OCI-LY7 (cell line): ENCODE measurements around the gene AFF2. TPM values are rescaled to one million over a fixed set of nuclear protein-coding genes. Genes with fewer than 3 reads are reported as not detected.

Source experiments
- BruUV-seq: library from RNA; stranded (reverse); fragments of 400-500 nt; replicated peaks from 2 replicates; lab custom pipeline; 2021; lab: Mats Ljungman, UMichigan
- CTCF ChIA-PET: fragments of 300-600 bp; sonication (Branson Sonifier 250); formaldehyde crosslinking; loops from one replicate; lab custom pipeline; 2022; ENCODE audit warnings: antibody characterized with exemption; ENCODE audit not compliant: unreplicated experiment; lab: Charles Lee
- POLR2A ChIA-PET: fragments of 300-600 bp; sonication (Branson Sonifier 250); formaldehyde crosslinking; loops from one replicate; lab custom pipeline; 2022; ENCODE audit warnings: antibody characterized with exemption; lab: Charles Lee
- DNase-seq: peaks from one replicate; pipeline ENCODE4 v3.0.0-alpha.2; 2015; ENCODE audit warnings: low spot score
- H2AFZ ChIP-seq: fragments of 200-600 bp; sonication (generic), shearing (Covaris generic); 2 replicates; pipeline ENCODE4 v1.6.1; 2014; ENCODE audit warnings: mild to moderate bottlenecking, antibody characterized with exemption, low read length, moderate library complexity
- H3K27ac ChIP-seq: fragments of 200-600 bp; sonication (generic); 2 replicates; pipeline ENCODE4 v1.5.1; 2014; ENCODE audit warnings: mixed run types, low read depth, mild to moderate bottlenecking, moderate library complexity, low read length, inconsistent platforms; ENCODE audit not compliant: poor library complexity, severe bottlenecking
- H3K36me3 ChIP-seq: fragments of 200-600 bp; sonication (generic); 2 replicates; pipeline ENCODE4 v1.6.1; 2014; ENCODE audit warnings: mild to moderate bottlenecking, antibody characterized with exemption, low read length, moderate library complexity, mixed read lengths; ENCODE audit not compliant: insufficient read depth
- H3K4me1 ChIP-seq: fragments of 200-600 bp; sonication (generic); 2 replicates; pipeline ENCODE4 v1.5.1; 2014; ENCODE audit warnings: mild to moderate bottlenecking, low read length; ENCODE audit not compliant: insufficient read depth, poor library complexity, severe bottlenecking
- H3K4me2 ChIP-seq: fragments of 200-600 bp; sonication (generic); 2 replicates; pipeline ENCODE4 v1.6.1; 2014; ENCODE audit warnings: mild to moderate bottlenecking, low read length
- H3K4me3 ChIP-seq: fragments of 200-600 bp; sonication (generic); 2 replicates; pipeline ENCODE4 v1.5.1; 2014; ENCODE audit warnings: mild to moderate bottlenecking, low read depth, low read length; ENCODE audit not compliant: poor library complexity, severe bottlenecking
- H3K79me2 ChIP-seq: fragments of 200-600 bp; sonication (generic); 2 replicates; pipeline ENCODE4 v1.6.1; 2016; ENCODE audit warnings: low read depth, mild to moderate bottlenecking, low read length, moderate library complexity, mixed read lengths; ENCODE audit not compliant: insufficient read depth
- H3K9me2 ChIP-seq: fragments of 200-600 bp; sonication (generic); 2 replicates; pipeline ENCODE4 v1.6.1; 2016; ENCODE audit warnings: mild to moderate bottlenecking, low read length, mixed read lengths; ENCODE audit not compliant: insufficient read depth
- H3K9me3 ChIP-seq: fragments of 200-600 bp; sonication (generic); 2 replicates; pipeline ENCODE4 v1.6.1; 2014; ENCODE audit warnings: mild to moderate bottlenecking, mixed run types, low read length, mixed read lengths
- H4K20me1 ChIP-seq: fragments of 200-600 bp; sonication (generic); 2 replicates; pipeline ENCODE4 v1.6.1; 2014; ENCODE audit warnings: mild to moderate bottlenecking, antibody characterized with exemption, low read length, moderate library complexity, mixed read lengths; ENCODE audit not compliant: insufficient read depth
- EZH2phosphoT487 ChIP-seq: fragments of 200-600 bp; sonication (generic); IDR thresholded peaks from 2 replicates; pipeline ENCODE4 v1.6.1; 2018; ENCODE audit warnings: low read depth, borderline replicate concordance, mild to moderate bottlenecking, mixed run types, antibody characterized with exemption, low read length, moderate library complexity, mixed read lengths
- intact Hi-C: fragments of 100-400 bp; cut with micrococcal nuclease; formaldehyde crosslinking; loops from one replicate; pipeline ENCODE4 v1.10.0; 2022; ENCODE audit not compliant: unreplicated experiment
- total RNA-seq, 2 experiments: library from RNA; depleted of rRNA in 1 of 2; stranded (reverse); fragments of >200 nt in 1 of 2; shearing (Covaris generic) in 1 of 2; gene quantifications; 2 replicates each; pipeline ENCODE4 v1.2.3, GENCODE V29; 2014 to 2022
- TF ChIP-seq, protein P1 (sequence below): fragments of 200-600 bp; sonication (generic); conservative IDR thresholded peaks from 2 replicates; pipeline ENCODE4 v1.5.1; 2014; ENCODE audit warnings: mild to moderate bottlenecking, antibody characterized with exemption, low read length, moderate library complexity, mixed read lengths

AFF2 gene
- total RNA-seq, 2 experiments from 2014 or later = 102 to 106 TPM

DNA sequence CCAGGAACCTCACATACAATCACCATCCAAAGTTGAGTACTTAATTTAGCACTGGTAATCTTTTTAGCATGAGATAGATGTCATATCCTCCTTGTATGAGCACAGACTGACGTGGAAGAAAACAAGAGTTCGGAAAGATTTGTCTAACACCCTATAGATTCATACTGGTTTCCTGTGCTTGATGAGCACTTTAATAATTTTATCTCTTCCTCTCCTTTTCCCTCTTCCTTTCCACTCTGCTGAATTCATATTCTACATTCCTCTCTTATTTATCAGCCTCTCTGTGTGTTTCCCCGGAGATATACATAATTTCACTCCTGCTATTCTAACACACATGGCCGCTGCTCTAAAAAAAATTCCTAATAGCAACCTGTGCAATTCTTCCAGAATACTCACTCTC lies 273.9 kb downstream of the AFF2 start:
- Histone ChIP-seq H4K20me1 (no peaks in the 10 kb centered on the region), H3K4me1 (peaks cover 21% of the 10 kb centered on the region), H2AFZ (no peak overlapping the region), H3K36me3 (no peaks in the 10 kb centered on the region; the same call in 1 of the 2 replicates), H3K9me3 (no peaks in the 10 kb centered on the region), H3K9me2 (no peaks in the 10 kb centered on the region), H3K4me3 (no peak overlapping the region), H3K4me2 (no peak overlapping the region), H3K27ac (no peak overlapping the region), H3K79me2 (no peaks in the 10 kb centered on the region)
- ChIA-PET CTCF (no interaction called here), POLR2A (no interaction called here)
- DNase-seq = no peak
- BruUV-seq = no TSS peak
- no peak for TF ChIP-seq EZH2phosphoT487
- TF ChIP-seq, protein P1, sequence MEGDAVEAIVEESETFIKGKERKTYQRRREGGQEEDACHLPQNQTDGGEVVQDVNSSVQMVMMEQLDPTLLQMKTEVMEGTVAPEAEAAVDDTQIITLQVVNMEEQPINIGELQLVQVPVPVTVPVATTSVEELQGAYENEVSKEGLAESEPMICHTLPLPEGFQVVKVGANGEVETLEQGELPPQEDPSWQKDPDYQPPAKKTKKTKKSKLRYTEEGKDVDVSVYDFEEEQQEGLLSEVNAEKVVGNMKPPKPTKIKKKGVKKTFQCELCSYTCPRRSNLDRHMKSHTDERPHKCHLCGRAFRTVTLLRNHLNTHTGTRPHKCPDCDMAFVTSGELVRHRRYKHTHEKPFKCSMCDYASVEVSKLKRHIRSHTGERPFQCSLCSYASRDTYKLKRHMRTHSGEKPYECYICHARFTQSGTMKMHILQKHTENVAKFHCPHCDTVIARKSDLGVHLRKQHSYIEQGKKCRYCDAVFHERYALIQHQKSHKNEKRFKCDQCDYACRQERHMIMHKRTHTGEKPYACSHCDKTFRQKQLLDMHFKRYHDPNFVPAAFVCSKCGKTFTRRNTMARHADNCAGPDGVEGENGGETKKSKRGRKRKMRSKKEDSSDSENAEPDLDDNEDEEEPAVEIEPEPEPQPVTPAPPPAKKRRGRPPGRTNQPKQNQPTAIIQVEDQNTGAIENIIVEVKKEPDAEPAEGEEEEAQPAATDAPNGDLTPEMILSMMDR = no peak
- intact Hi-C loops = no loop called here

DNA sequence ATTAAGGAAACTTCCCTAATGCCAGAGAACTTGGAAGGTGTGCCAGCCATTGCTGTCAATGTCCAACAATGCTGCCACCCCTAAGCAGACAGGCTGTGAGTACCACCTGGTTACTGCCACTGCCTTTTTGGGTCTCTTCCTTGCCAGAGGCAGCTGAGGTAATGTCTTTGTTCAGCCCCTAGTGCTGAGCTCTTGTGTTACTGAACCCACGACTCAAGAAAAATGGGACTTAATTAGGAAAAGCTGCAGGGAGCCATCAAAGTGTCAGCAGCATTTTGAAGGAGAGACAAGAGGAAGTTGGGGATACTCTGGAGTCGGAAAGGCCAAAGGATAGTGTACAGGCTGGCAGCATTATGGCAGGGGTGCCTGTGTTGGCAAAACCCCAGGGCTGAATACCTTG lies 283.7 kb downstream of the AFF2 start:
- POLR2A ChIA-PET = interaction anchor here (0.5 to 3.3 kb wide), 4 partner anchors 11 to 76 kb away, joined by 3 to 11 read pairs (median 3); no protein-coding TSS in a partner anchor
- DNase-seq = no peak
- H3K4me2 ChIP-seq = peak overlapping the region; percentile 80
- H2AFZ ChIP-seq = no peak overlapping the region
- no peaks in the 10 kb centered on the region for H4K20me1 ChIP-seq
- BruUV-seq = no TSS peak
- H3K4me1 ChIP-seq = peaks cover 40% of the 10 kb centered on the region
- peaks cover 21% of the 10 kb centered on the region for H3K36me3 ChIP-seq
- H3K9me3 ChIP-seq = no peaks in the 10 kb centered on the region
- no peaks in the 10 kb centered on the region for H3K9me2 ChIP-seq
- intact Hi-C loops = no loop called here
- TF ChIP-seq, protein P1 = no peak
- no peak for TF ChIP-seq EZH2phosphoT487
- peaks cover 29% of the 10 kb centered on the region; the same call in 1 of the 2 replicates for H3K79me2 ChIP-seq
- peak overlapping the region; percentile 61 for H3K4me3 ChIP-seq
- peak overlapping the region; percentile 70 for H3K27ac ChIP-seq
- CTCF ChIA-PET = interaction anchor here (0.6 kb wide), 1 partner anchor 14 kb away, joined by 3 read pairs; no protein-coding TSS in a partner anchor

DNA sequence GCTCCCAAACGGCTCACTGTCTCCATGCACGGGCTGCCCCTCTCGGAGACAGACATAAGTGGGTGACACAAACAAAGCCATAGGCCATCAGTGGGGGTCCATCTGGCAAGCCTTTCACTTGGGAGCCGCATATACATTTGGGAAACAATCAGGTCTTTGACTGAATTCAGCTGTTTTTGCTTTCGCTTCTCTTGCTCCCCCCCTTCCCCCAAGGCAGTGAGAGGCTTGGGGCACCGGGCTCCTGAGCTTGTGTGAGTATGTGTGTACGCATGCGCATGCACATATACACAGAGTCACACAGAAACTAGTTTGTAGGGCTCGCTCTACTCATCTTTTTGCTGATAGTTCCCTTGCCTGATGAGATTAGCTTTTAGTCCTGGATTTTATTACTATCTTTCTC lies 284.4 kb downstream of the AFF2 start:
- Histone ChIP-seq H3K9me3 (no peaks in the 10 kb centered on the region), H3K4me3 (peak overlapping the region; percentile 61), H3K4me2 (peak overlapping the region; percentile 80), H2AFZ (peak overlapping the region; percentile 50; the same call in 1 of the 2 replicates), H4K20me1 (no peaks in the 10 kb centered on the region), H3K79me2 (peaks cover 29% of the 10 kb centered on the region; the same call in 1 of the 2 replicates), H3K9me2 (no peaks in the 10 kb centered on the region), H3K36me3 (peaks cover 21% of the 10 kb centered on the region), H3K27ac (peak overlapping the region; percentile 70), H3K4me1 (peaks cover 40% of the 10 kb centered on the region)
- POLR2A ChIA-PET = interaction anchor here (1.2 kb wide), 1 partner anchor 18 kb away, joined by 3 read pairs; no protein-coding TSS in a partner anchor
- intact Hi-C loops = no loop called here
- TF ChIP-seq, protein P1 = no peak
- no peak for TF ChIP-seq EZH2phosphoT487
- CTCF ChIA-PET = interaction anchor here (0.6 kb wide), 1 partner anchor 15 kb away, joined by 3 read pairs; no protein-coding TSS in a partner anchor
- no TSS peak for BruUV-seq
- DNase-seq = peak; percentile 70
